Liver (tissue), 9 donors: ENCODE data around the gene RNF112. TPM values are rescaled to one million over a fixed set of nuclear protein-coding genes. Genes with fewer than 3 reads are reported as not detected.

Experiments used
- DNase-seq: peaks from one replicate; pipeline ENCODE4 v3.0.0-alpha.2; 2017; ENCODE audit warnings: low spot score
- H3K27ac ChIP-seq, 2 donors: one replicate each; pipeline ENCODE4 v1.7.0; 2013; ENCODE audit warnings: inconsistent platforms in 2 of 2, low read length in 2 of 2, control low read depth in 1 of 2, low read depth in 1 of 2, mild to moderate bottlenecking in 1 of 2
- H3K27me3 ChIP-seq, 4 donors: one replicate each; pipeline versions ENCODE4 v1.6.1 to v1.7.0; 2013; ENCODE audit warnings: low read length in 3 of 4, inconsistent platforms in 1 of 4, mild to moderate bottlenecking in 1 of 4, moderate library complexity in 1 of 4; ENCODE audit not compliant: control insufficient read depth in 4 of 4, insufficient read depth in 4 of 4
- H3K36me3 ChIP-seq, 4 donors: one replicate each; pipeline versions ENCODE4 v1.6.1 to v1.7.0; 2013; ENCODE audit warnings: low read length in 3 of 4, mild to moderate bottlenecking in 3 of 4, low read depth in 1 of 4, moderate library complexity in 1 of 4; ENCODE audit not compliant: control insufficient read depth in 4 of 4, insufficient read depth in 3 of 4
- H3K4me1 ChIP-seq, 4 donors: one replicate each; pipeline versions ENCODE4 v1.6.1 to v1.7.0; 2013; ENCODE audit warnings: low read length in 3 of 4, mild to moderate bottlenecking in 3 of 4, moderate library complexity in 1 of 4; ENCODE audit not compliant: control insufficient read depth in 4 of 4, insufficient read depth in 4 of 4
- H3K4me3 ChIP-seq, 3 donors: one replicate each; pipeline versions ENCODE4 v1.6.1 to v1.7.0; 2013; ENCODE audit warnings: low read length in 3 of 3, control low read depth in 1 of 3, low read depth in 1 of 3, mild to moderate bottlenecking in 1 of 3
- H3K9ac ChIP-seq, 2 donors: one replicate each; pipeline ENCODE4 v1.7.0; 2013; ENCODE audit warnings: low read length in 2 of 2, mild to moderate bottlenecking in 2 of 2, moderate library complexity in 2 of 2, control low read depth in 1 of 2, low read depth in 1 of 2
- H3K9me3 ChIP-seq, 4 donors: one replicate each; pipeline versions ENCODE4 v1.6.1 to v1.7.0; 2013; ENCODE audit warnings: low read length in 3 of 4; ENCODE audit not compliant: control insufficient read depth in 4 of 4
- ATF3 ChIP-seq: IDR thresholded peaks from 2 replicates; pipeline ENCODE4 v1.6.1; 2016; ENCODE audit warnings: antibody characterized with exemption
- CTCF ChIP-seq: fragments of 150-350 bp; IDR thresholded peaks from 2 replicates; pipeline ENCODE4 v1.5.1; 2017; ENCODE audit warnings: improper control_type of control experiment, low read depth, low read length; ENCODE audit not compliant: missing input control
- EGR1 ChIP-seq, 2 donors: IDR thresholded peaks; 2 replicates each; pipeline ENCODE4 v1.6.1; 2016 to 2018; ENCODE audit warnings: antibody characterized with exemption in 2 of 2, low read depth in 2 of 2
- FOXA1 ChIP-seq: IDR thresholded peaks from 2 replicates; pipeline ENCODE4 v1.6.1; 2016; ENCODE audit warnings: antibody characterized with exemption
- FOXA2 ChIP-seq: IDR thresholded peaks from 2 replicates; pipeline ENCODE4 v1.6.1; 2016; ENCODE audit warnings: antibody characterized with exemption
- GABPA ChIP-seq, 2 donors: IDR thresholded peaks in 1 of 2; conservative IDR thresholded peaks in 1 of 2; 2 replicates each; pipeline ENCODE4 v1.6.1; 2016; ENCODE audit warnings: antibody characterized with exemption in 2 of 2, mild to moderate bottlenecking in 1 of 2, moderate library complexity in 1 of 2
- HNF4A ChIP-seq, 2 donors: conservative IDR thresholded peaks; 2 replicates each; pipeline ENCODE4 v1.6.1; 2016; ENCODE audit warnings: antibody characterized with exemption in 2 of 2, mild to moderate bottlenecking in 2 of 2
- HNF4G ChIP-seq: IDR thresholded peaks from 2 replicates; pipeline ENCODE4 v1.6.1; 2016; ENCODE audit warnings: antibody characterized with exemption
- JUND ChIP-seq, 2 donors: IDR thresholded peaks; 2 replicates each; pipeline ENCODE4 v1.6.1; 2016; ENCODE audit warnings: antibody characterized with exemption in 2 of 2
- MAX ChIP-seq: IDR thresholded peaks from 2 replicates; pipeline ENCODE4 v1.6.1; 2016; ENCODE audit warnings: antibody characterized with exemption
- NR2F2 ChIP-seq: IDR thresholded peaks from 2 replicates; pipeline ENCODE4 v1.6.1; 2016; ENCODE audit warnings: antibody characterized with exemption
- RAD21 ChIP-seq, 2 donors: IDR thresholded peaks; 2 replicates each; pipeline ENCODE4 v1.6.1; 2016; ENCODE audit warnings: antibody characterized with exemption in 2 of 2, mild to moderate bottlenecking in 2 of 2
- REST ChIP-seq: IDR thresholded peaks from 2 replicates; pipeline ENCODE4 v1.6.1; 2016; ENCODE audit warnings: antibody characterized with exemption, mild to moderate bottlenecking
- RXRA ChIP-seq, 2 donors: IDR thresholded peaks; 2 replicates each; pipeline ENCODE4 v1.6.1; 2017 to 2018; ENCODE audit warnings: antibody characterized with exemption in 2 of 2, mild to moderate bottlenecking in 1 of 2
- SP1 ChIP-seq: IDR thresholded peaks from 2 replicates; pipeline ENCODE4 v1.6.1; 2018; ENCODE audit warnings: antibody characterized with exemption, mild to moderate bottlenecking
- TAF1 ChIP-seq: conservative IDR thresholded peaks from 2 replicates; pipeline ENCODE4 v1.6.1; 2016; ENCODE audit warnings: antibody characterized with exemption, mild to moderate bottlenecking
- YY1 ChIP-seq: IDR thresholded peaks from 2 replicates; pipeline ENCODE4 v1.6.1; 2016; ENCODE audit warnings: antibody characterized with exemption, mild to moderate bottlenecking
- ZBTB33 ChIP-seq: IDR thresholded peaks from 2 replicates; pipeline ENCODE4 v1.6.1; 2016; ENCODE audit warnings: antibody characterized with exemption
- WGBS: extraction: QIAGEN DNeasy Blood & Tissue Kit; methylation state at CpG from one replicate; pipeline ENCODE4 v1.1.7; 2013; 5-methylcytosine and 5-hydroxymethylcytosine counted together
- polyA plus RNA-seq, 2 donors: library from polyadenylated mRNA; stranded (reverse) in 1 of 2; unstranded in 1 of 2; fragments of 200-250 nt in 1 of 2; fragments of >200 nt in 1 of 2; fragmentation: Nextera tagmentation in 1 of 2; extraction: Ambion mirVana in 1 of 2; gene quantifications; one replicate each; pipeline versions ENCODE4 v1.2.1 to v1.2.3, GENCODE V29; 2013 to 2015
- total RNA-seq, 2 donors: library from RNA; depleted of rRNA; stranded (reverse); fragments of >200 nt; gene quantifications; one replicate each; pipeline ENCODE4 v1.2.3, GENCODE V29; 2014
- donor health status: healthy.
- donor health status: healthy.
- donor health status: healthy.
- donor health status: healthy.
- donor health status: healthy.

RNF112 gene, protein sequence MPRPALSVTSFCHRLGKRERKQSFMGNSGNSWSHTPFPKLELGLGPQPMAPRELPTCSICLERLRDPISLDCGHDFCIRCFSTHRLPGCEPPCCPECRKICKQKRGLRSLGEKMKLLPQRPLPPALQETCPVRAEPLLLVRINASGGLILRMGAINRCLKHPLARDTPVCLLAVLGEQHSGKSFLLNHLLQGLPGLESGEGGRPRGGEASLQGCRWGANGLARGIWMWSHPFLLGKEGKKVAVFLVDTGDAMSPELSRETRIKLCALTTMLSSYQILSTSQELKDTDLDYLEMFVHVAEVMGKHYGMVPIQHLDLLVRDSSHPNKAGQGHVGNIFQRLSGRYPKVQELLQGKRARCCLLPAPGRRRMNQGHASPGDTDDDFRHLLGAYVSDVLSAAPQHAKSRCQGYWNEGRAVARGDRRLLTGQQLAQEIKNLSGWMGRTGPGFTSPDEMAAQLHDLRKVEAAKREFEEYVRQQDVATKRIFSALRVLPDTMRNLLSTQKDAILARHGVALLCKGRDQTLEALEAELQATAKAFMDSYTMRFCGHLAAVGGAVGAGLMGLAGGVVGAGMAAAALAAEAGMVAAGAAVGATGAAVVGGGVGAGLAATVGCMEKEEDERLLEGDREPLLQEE
- total RNA-seq (under 1 TPM; 0.23 to 0.42 TPM), polyA plus RNA-seq (under 1 TPM; 0.04 to 0.17 TPM)

DNA sequence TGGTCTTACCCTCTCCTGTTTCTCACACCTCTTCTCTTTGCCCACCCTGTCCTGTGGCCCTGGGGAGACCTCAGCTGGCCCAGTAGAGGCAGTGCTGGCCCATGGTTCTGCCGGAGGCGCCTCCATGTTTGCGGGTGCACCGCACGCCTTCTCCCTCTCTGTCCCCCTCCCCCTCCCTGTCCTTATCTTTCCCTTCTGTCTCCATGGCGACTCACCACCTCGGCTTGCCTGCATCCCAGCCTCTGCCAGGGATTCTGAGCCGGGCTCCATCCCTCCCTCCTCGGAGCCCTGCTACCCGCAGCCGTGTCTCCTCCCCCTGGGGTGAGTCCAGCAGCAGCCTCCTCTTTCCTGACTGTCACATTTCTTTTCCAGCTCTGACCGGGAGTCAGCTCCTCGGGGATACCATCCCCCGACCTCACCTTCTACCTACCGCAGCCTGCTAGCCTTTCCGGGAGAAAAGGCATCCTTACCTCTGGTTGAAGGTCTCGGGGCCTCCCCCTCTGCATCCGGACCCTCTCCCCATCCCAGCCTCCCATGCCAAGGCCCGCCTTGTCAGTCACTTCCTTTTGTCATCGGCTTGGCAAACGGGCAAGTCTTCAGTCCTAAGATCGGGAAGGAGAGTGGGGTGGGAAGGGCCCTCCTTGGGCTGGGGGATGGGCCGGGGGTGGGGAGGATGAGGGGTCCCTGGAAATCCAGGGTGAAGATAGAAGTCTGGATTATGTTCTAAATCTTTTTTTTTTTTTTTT lies at the start of gene RNF112:
RNF112 (plus strand) TSS at position 358 of the 746 bp plus-strand sequence; CDS start at position 535, 177 bp downstream.
- 35% methylated on average over 23 of the region's 23 CpGs for WGBS
- H3K36me3 ChIP-seq: no peaks in the 10 kb centered on the region
- no peaks in the 10 kb centered on the region for H3K9me3 ChIP-seq
- no peak for DNase-seq
- no peak within 1 kb of the TSS for H3K9ac ChIP-seq
- H3K4me3 ChIP-seq: no peak within 1 kb of the TSS
- H3K27ac ChIP-seq: no peak within 1 kb of the TSS
- H3K27me3 ChIP-seq: no peaks in the 10 kb centered on the region
- H3K4me1 ChIP-seq: no peaks in the 10 kb centered on the region
- TF ChIP-seq RAD21 (IDR thresholded peaks at IDR 0.05): no peak

- Histone ChIP-seq H3K4me1 (peaks cover 2 to 31% (median 16%) of the 10 kb centered on the region in 4 donors), H3K9me3 (no peaks in the 10 kb centered on the region), H3K27ac (no peak overlapping the region), H3K27me3 (no peaks in the 10 kb centered on the region), H3K4me3 (no peak overlapping the region), H3K9ac (no peak overlapping the region), H3K36me3 (no peaks in the 10 kb centered on the region)
- no peak for DNase-seq
- TF ChIP-seq FOXA1: no peak
- TF ChIP-seq YY1: no peak
- TF ChIP-seq ZBTB33: no peak
- TF ChIP-seq TAF1: no peak
- TF ChIP-seq RXRA (IDR thresholded peaks at IDR 0.05): no peak
- TF ChIP-seq CTCF: no peak
- TF ChIP-seq HNF4G: no peak
- TF ChIP-seq HNF4A (conservative IDR thresholded peaks at IDR 0.05): no peak
- TF ChIP-seq MAX: no peak
- TF ChIP-seq NR2F2: no peak
- no peak for TF ChIP-seq RAD21 (IDR thresholded peaks at IDR 0.05)
- TF ChIP-seq SP1: no peak
- TF ChIP-seq GABPA (IDR thresholded peaks at IDR 0.05 in 1 of 2, conservative IDR thresholded peaks at IDR 0.05 in 1 of 2): no peak
- no peak for TF ChIP-seq REST
- no peak for TF ChIP-seq JUND (IDR thresholded peaks at IDR 0.05)
- no peak for TF ChIP-seq FOXA2
- TF ChIP-seq EGR1 (IDR thresholded peaks at IDR 0.05; ENCODE audit: low read depth in 2 of 2): no peak
- no peak for TF ChIP-seq ATF3
- WGBS: 83% methylated on average over 6 of the region's 6 CpGs
Measured at GRCh38 chr17:19361326-19361725, 49.7 kb upstream of the RNF112 start.
